BE2C (cell line): ENCODE results near the gene TBC1D22A.

Source experiments
- DNase-seq: peaks from one replicate; pipeline ENCODE4 v3.0.0-alpha.2; 2020
- H3K27me3 ChIP-seq: fragments of 250-450 bp; sonication (Bioruptor Pico); 2 replicates; pipeline ENCODE4 v1.5.1; 2020; ENCODE audit warnings: mild to moderate bottlenecking
- H3K36me3 ChIP-seq: fragments of 250-450 bp; sonication (Bioruptor Pico); 2 replicates; pipeline ENCODE4 v1.5.1; 2020; ENCODE audit warnings: mild to moderate bottlenecking
- H3K4me1 ChIP-seq: fragments of 250-450 bp; sonication (Bioruptor Pico); 2 replicates; pipeline ENCODE4 v1.5.1; 2020
- H3K4me3 ChIP-seq: 2 replicates; pipeline ENCODE4 v1.5.1; 2011; ENCODE audit warnings: low read depth, low read length
- H3K9me3 ChIP-seq: fragments of 250-450 bp; sonication (Bioruptor Pico); 2 replicates; pipeline ENCODE4 v1.5.1; 2020
- CTCF ChIP-seq: IDR thresholded peaks from 2 replicates; pipeline ENCODE4 v1.5.1; 2012; ENCODE audit warnings: mild to moderate bottlenecking, low read depth, low read length

The TBC1D22A gene

GRCh38 chr22:46726066-46726985 lies 36.1 kb upstream of the TBC1D22A start:
- peak; percentile 55 for DNase-seq
- no peak for TF ChIP-seq CTCF

GRCh38 chr22:46726986-46727317 lies 35.5 kb upstream of the TBC1D22A start:
- no peaks in the 10 kb centered on the region for H3K9me3 ChIP-seq
- no peak overlapping the region for H3K4me3 ChIP-seq
- H3K36me3 ChIP-seq = peaks cover 45% of the 10 kb centered on the region
- DNase-seq = no peak
- peaks cover 51% of the 10 kb centered on the region for H3K4me1 ChIP-seq
- TF ChIP-seq CTCF = no peak
- H3K27me3 ChIP-seq = no peaks in the 10 kb centered on the region

More at GRCh38 chr22:46726066-46726985, 36.1 kb upstream of the TBC1D22A start:
- peaks cover 44% of the 10 kb centered on the region for H3K4me1 ChIP-seq
- H3K4me3 ChIP-seq = no peak overlapping the region
- peaks cover 39% of the 10 kb centered on the region for H3K36me3 ChIP-seq
- no peaks in the 10 kb centered on the region for H3K27me3 ChIP-seq
- H3K9me3 ChIP-seq = no peaks in the 10 kb centered on the region

GRCh38 chr22:46727813-46728364 lies 34.6 kb upstream of the TBC1D22A start:
- H3K4me1 ChIP-seq = peaks cover 54% of the 10 kb centered on the region
- no peak for DNase-seq
- no peak for TF ChIP-seq CTCF
- H3K36me3 ChIP-seq = peaks cover 46% of the 10 kb centered on the region
- no peaks in the 10 kb centered on the region for H3K27me3 ChIP-seq
- H3K9me3 ChIP-seq = no peaks in the 10 kb centered on the region
- no peak overlapping the region for H3K4me3 ChIP-seq

- H3K36me3 ChIP-seq = peaks cover 42% of the 10 kb centered on the region
- no peak for TF ChIP-seq CTCF
- H3K4me1 ChIP-seq = peaks cover 54% of the 10 kb centered on the region
- no peaks in the 10 kb centered on the region for H3K9me3 ChIP-seq
- no peaks in the 10 kb centered on the region for H3K27me3 ChIP-seq
- DNase-seq = peak; percentile 89
- no peak overlapping the region for H3K4me3 ChIP-seq
Measured at GRCh38 chr22:46728470-46728869, 34.0 kb upstream of the TBC1D22A start.

- DNase-seq = peak; percentile 74
- Histone ChIP-seq H3K4me3 (no peak overlapping the region), H3K4me1 (peaks cover 67% of the 10 kb centered on the region), H3K27me3 (no peaks in the 10 kb centered on the region), H3K36me3 (peaks cover 30% of the 10 kb centered on the region), H3K9me3 (no peaks in the 10 kb centered on the region)
- no peak for TF ChIP-seq CTCF
Measured at GRCh38 chr22:46730568-46731245, 31.7 kb upstream of the TBC1D22A start.
